DMS79 treated with DMSO at 0.1 percent for 48 hours (cell line): Measurements from ENCODE around the gene DOC2A.
"Not testable (repeated sequence)": the region's sequence is repeated elsewhere in the genome, so short reads cannot be mapped to it uniquely, and the experiment has no call there.

Experiments
- DNase-seq: peaks from one replicate; lab custom pipeline; 2025; lab: John Stamatoyannopoulos, UW

Gene DOC2A

GRCh38 chr16:30027588-30028437 lies 17.0 kb upstream of the DOC2A start:
- no peak for DNase-seq

DNA sequence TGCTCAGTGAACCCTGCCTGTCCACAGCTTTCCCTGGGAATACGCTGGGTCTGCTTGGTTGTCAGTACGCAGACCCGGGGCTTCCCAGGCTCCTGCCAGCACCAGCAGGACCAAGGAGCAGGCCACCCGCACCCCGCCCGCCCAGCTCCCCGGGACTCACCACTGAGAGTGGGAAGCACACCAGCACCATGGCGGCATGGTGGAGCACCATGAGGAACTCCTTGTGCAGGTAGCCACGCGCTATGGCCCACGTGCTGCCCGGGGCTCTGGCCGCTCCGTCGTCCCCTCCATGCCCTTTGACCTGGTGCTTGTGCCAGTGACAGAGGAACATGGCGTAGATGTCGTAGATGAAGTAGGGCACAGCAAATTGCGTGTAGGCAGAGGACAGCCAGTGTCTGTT lies 15.6 kb upstream of the DOC2A start:
- no peak for DNase-seq

DNA sequence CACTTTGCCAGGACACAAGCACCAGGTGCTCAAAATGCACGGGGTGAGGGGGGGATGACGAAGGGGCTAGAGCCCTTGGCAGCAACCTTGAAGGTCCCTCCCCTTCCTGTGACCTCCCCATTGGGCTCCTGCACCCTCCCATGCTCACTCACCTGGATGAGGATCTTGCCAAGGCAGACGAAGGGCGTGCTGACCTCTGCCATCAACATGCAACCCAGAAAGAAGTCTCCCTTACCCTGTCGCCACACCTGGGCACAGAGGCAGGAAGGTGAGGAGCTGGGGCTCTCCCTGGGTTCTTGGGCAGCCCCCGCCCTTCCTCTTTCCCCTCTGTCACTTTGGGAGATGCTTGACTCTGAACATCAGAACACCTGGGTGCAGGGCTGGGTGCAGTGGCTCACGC lies 14.7 kb upstream of the DOC2A start:
- no peak for DNase-seq

DNA sequence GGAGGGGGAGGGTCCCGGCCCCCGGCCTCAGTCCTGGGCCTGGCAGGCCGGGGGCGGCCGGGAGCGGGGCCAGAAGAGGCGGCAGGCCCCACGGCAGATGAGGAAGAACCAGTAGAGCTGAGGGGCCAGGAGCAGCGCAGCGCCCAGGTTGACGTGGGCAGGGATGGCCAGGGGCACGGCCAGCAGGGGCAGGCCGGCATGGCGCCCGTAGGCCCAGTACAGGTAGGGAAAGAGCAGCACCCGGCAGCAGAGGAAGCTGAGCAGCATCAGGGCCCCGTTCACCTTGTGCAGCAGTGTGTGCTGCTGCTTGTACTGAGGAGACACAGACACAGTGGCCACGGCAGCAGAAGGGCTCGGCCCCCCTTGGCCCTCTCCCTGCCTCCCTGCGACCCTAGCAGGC lies 14.3 kb upstream of the DOC2A start:
- DNase-seq, result no peak

DNA sequence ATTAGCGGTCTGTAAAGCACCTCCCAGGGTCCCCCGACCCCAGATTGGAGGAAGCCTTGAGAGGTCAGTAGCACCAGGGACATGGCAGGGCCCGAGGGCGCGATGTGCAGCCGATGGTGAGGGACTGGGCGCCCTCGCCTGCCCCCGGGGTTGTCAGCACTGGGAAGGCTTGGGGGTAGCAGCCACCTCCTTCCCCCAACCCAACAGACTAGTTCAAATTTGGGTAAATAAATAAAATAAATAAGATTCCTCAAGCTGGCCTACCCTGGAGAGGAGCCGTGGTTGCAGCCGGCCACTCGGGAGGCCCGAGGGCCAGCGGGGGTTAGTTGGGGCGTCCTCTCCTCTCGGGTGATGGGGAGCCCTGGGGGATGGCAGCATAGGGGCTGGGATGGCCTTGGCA lies 13.6 kb upstream of the DOC2A start:
- no peak for DNase-seq

DNA sequence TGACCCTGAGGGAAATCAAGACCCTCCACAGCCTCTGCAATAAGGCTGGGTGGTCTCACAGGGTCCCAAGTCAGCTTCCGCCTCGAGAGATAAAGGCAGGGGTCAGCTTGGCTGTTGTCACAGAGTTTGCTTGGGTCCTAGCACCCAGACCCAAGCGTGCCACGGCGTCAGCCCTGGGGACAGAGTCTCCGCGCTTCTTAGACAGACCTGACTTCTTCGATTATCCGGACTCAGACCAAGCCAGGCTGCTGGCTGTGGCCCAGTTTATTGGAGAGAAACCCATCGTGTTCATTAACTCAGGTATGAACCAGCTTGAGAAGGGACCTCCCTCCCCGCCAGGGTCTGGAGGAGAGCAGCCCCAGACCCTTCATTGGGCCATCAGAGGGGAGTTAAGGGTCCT lies 12.8 kb upstream of the DOC2A start:
- DNase-seq, result no peak

GRCh38 chr16:30022887-30023286 lies 12.1 kb upstream of the DOC2A start, which contains the start of gene C16orf92:
Gene C16orf92, plus strand, starts transcription at chr16:30023198. Its CDS starts 143 bp downstream, at chr16:30023341.
- DNase-seq, result no peak

- DNase-seq, result no peak
Measured at GRCh38 chr16:30018731-30019158, 7.9 kb upstream of the DOC2A start.

- not testable (repeated sequence) for DNase-seq
Measured at GRCh38 chr16:30017937-30018336, 7.1 kb upstream of the DOC2A start.

- DNase-seq, result no peak
Measured at GRCh38 chr16:30017277-30017656, 6.4 kb upstream of the DOC2A start.

GRCh38 chr16:30016555-30017276 lies 5.9 kb upstream of the DOC2A start:
- DNase-seq, result no peak

GRCh38 chr16:30015450-30015849 lies 4.6 kb upstream of the DOC2A start:
- not testable (repeated sequence) for DNase-seq

DNA sequence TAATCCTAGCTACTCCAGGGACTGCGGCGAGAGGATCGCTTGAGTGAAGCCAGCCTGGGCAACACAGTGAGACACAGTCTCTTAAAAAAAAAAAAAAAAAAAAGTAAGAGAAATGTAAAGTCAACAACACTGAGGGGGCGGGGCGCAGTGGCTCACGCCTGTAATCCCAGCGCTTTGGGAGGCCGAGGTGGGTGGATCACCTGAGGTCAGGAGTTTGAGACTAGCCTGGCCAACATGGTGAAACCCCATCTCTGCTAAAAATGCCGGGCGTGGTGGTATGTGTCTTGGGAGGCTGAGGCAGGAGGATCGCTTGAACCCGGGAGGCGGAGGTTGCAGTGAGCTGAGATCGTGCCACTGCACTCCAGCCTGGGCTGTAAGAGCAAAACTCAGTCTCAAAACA lies 1.8 kb upstream of the DOC2A start:
- DNase-seq, result not testable (repeated sequence)

DNA sequence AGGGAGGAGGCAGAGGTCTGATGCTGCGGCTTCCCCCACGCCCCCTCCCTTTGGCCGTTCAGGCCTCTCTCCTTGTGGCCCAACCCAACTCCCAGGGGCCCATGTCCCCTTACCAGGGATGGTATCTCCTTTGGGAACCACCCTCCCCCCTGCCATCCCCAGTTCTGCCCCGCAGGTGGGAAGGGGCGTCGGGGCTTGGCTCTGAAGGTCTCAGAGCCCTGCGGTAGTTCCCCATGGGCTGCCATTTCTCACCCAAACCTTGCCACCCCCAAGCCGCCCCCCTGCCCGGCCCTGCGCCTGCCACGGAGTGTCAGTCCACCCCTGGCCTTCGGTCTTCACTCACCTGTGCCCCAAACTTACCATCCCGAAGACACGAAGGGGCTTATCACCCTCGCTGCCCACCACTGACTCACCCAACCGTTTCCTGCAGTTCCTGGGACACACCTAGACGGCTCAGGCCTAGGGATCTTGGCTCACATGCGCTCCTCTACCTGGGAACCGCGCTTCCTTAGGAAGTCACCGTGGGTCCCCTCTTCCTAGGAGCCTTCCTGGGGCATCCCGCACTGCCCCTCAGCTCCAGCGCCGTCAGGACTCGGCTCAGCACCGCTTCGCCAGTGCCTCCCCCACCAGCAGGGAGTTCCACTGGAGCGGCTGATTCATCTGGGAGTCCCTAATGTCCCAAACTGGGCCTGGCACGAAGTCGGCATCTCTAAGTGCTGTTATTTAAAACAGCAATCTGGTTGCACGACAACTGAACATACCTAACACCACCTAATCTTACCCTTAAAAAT lies 1.1 kb upstream of the DOC2A start:
- no peak for DNase-seq

GRCh38 chr16:30009990-30010843 lies 610 bp downstream of the DOC2A start:
- no peak for DNase-seq

DNA sequence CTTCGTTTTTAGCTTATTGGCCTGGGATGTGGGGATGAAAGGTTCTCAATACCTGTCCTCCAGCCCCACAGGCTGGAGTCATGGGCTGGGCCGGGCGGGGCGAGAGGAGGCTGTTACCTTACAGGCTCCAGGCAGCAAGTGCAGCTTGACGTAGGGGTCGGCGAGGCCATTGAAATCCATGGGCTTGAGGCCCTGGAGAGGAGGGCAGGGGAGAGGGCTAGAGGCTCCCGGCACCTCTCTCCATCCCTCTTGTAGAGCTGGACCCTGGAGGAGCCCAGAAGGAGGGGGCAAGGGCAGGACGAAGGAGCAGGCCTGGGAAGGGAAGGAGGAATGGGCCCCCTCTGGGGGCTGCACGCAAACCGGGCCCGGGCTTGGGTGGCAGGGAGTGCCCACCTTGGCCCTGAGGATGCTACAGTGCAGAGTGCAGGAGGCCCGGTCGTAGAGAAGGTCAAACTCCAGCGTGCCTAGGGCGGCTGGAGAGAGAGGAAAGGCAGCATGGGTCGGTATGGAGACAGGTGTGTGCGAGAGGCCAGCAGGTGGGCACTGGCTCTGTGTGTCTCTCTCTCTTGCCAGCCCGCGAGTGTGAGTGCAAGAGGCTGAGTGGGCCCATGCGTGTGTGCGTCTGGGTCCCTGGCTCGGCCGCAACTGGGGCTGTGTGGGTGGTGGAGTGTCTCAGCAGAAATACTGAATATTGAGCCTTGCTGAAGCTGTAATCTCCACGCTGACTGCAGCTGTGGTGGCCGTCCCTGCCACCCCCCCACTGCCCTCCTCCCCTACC lies 1.6 kb downstream of the DOC2A start:
- DNase-seq, result no peak

DNA sequence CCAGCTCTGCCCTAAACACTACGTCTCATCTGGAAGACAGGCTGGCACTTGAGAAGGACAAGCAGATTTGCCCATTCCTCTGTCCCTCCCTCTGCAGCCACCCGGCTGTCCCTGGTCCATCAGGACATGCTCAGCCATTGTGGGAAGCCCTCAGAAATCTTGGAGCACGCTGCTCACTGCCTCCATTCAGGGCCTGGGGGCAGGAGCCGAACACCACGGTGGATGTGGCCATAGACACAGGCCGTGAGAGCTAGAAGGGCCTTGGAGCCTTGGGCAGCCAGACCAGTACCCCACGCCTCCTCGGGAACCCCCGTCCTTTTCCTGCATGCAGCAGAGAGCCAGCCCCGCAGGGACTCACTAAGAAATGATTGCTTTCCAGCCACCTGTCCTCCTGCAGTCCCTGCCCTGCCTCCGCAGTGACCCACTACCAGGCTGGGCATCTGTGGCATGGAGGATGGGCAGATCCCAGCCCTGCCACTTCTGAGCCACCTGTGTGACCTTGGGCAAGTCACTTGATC lies 3.4 kb downstream of the DOC2A start:
- DNase-seq, result no peak

DNA sequence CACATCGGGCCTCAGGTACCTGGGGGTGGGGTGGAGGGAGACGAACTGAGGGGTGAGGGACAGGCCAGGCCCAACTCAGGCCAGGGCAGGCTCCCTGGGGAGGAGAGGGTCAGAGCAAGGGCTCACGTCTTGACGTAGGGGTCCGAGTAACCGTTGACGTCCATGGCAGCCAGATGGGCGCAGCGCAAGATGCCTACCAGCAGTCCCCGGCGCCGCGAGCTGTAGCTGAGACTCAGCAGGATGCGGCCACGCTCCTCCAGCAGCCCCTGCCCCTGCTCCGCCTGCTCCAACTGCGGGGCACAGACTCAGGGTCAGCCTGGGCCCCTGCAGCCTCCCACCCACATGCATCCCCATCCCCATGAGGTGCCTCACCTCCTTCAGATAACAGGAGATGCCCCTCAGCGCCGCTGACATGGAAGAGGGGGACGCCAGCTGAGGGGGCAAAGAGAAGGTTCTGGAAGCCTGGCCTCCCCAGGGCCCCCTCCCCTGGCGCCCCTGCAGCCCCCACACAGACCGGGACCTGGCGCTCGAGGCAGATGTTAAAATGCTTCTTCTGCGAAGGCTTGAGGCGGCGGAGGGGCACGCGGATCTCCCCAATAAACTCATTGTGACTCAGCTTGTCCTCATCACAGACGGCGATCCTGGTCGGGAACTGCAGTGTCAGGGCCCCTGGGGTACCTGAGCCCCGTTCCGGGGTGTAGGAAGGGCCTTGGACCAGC lies 4.0 kb downstream of the DOC2A start:
- DNase-seq, result no peak

DNA sequence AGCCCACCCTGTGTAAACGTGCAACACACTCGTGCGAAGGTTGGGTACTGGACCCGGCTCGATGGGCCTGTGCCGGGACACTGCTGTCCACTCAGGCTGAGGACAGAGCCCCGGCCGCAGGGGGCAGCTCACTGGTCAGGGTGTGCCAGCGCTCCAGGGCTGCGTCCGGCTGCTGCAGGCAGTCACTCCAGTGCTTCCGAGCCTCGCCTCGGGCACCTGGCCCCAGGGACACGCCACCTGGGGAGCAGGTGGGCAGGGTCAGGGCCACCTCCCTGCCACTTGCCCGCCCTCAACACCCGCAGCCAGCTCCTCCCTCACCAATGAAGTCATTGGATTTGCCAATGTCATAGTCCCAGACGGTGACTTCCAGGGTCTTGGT lies 4.7 kb downstream of the DOC2A start:
- DNase-seq, result no peak
